RCC 7860 (cell line): ENCODE data around the gene CDHR2.

Source experiments
- DNase-seq: peaks from one replicate; pipeline ENCODE4 v3.0.0-alpha.2; 2015; ENCODE audit warnings: low spot score
- FAIRE-seq: peaks from 2 replicates; lab custom pipeline; 2012; peaks lifted over from hg19 to GRCh38; lab: Jason Lieb, UNC

The CDHR2 gene

GRCh38 chr5:176618783-176619182, 69.6 kb downstream of the CDHR2 start:
- FAIRE-seq: no peak
- no peak for DNase-seq

- FAIRE-seq (no peak), DNase-seq (no peak)
These were observed 70.0 kb downstream of the CDHR2 start for GRCh38 chr5:176619203-176619568.

GRCh38 chr5:176619569-176620332, 70.6 kb downstream of the CDHR2 start:
- FAIRE-seq (no peak), DNase-seq (no peak)

GRCh38 chr5:176620333-176620981, 71.3 kb downstream of the CDHR2 start:
- no peak for FAIRE-seq

GRCh38 chr5:176621661-176622079, 72.5 kb downstream of the CDHR2 start:
- FAIRE-seq (no peak), DNase-seq (no peak)

More at GRCh38 chr5:176620333-176620981, 71.3 kb downstream of the CDHR2 start:
- DNase-seq: no peak

- FAIRE-seq (no peak), DNase-seq (no peak)
These were observed 75.0 kb downstream of the CDHR2 start for GRCh38 chr5:176624142-176624541.

GRCh38 chr5:176624938-176625337, 75.8 kb downstream of the CDHR2 start:
- no peak for DNase-seq
- no peak for FAIRE-seq

- no peak for FAIRE-seq
- no peak for DNase-seq
These were observed 76.4 kb downstream of the CDHR2 start for GRCh38 chr5:176625512-176625911.

GRCh38 chr5:176625966-176626875, 77.1 kb downstream of the CDHR2 start:
- FAIRE-seq (no peak), DNase-seq (no peak)

GRCh38 chr5:176626876-176627236, 77.7 kb downstream of the CDHR2 start:
- no peak for FAIRE-seq

GRCh38 chr5:176627582-176627981, 78.4 kb downstream of the CDHR2 start:
- DNase-seq (no peak), FAIRE-seq (no peak)

More at GRCh38 chr5:176626876-176627236, 77.7 kb downstream of the CDHR2 start:
- no peak for DNase-seq

- no peak for DNase-seq
- no peak for FAIRE-seq
These were observed 79.5 kb downstream of the CDHR2 start for GRCh38 chr5:176628406-176629228.

GRCh38 chr5:176629317-176629852, 80.2 kb downstream of the CDHR2 start:
- FAIRE-seq (no peak), DNase-seq (no peak)

GRCh38 chr5:176629853-176630680, 80.9 kb downstream of the CDHR2 start, which contains the start of the genes EIF4E1B and SNCB:
TSS of gene EIF4E1B (plus strand) at chr5:176630675. CDS start at chr5:176642788, 12,113 bp downstream.
TSS of gene SNCB (minus strand) at chr5:176630534. CDS start at chr5:176629654, 880 bp downstream.
- FAIRE-seq: no peak

GRCh38 chr5:176630681-176631222, 81.6 kb downstream of the CDHR2 start:
- FAIRE-seq: no peak
- no peak for DNase-seq

More at GRCh38 chr5:176629853-176630680, 80.9 kb downstream of the CDHR2 start, which contains the start of the genes EIF4E1B and SNCB:
- no peak for DNase-seq

GRCh38 chr5:176631383-176632200, 82.5 kb downstream of the CDHR2 start:
- DNase-seq: no peak
- no peak for FAIRE-seq

GRCh38 chr5:176632745-176633144, 83.6 kb downstream of the CDHR2 start:
- FAIRE-seq (no peak), DNase-seq (no peak)

- DNase-seq (no peak), FAIRE-seq (no peak)
These were observed 84.5 kb downstream of the CDHR2 start for GRCh38 chr5:176633598-176633997.
